Liver (tissue), 9 donors: ENCODE results near the gene NYAP2. TPM values are rescaled to one million over a fixed set of nuclear protein-coding genes. Genes with fewer than 3 reads are reported as not detected.

Experiments used
- DNase-seq: peaks from one replicate; pipeline ENCODE4 v3.0.0-alpha.2; 2017; ENCODE audit warnings: low spot score
- H3K27ac ChIP-seq, 2 donors: one replicate each; pipeline ENCODE4 v1.7.0; 2013; ENCODE audit warnings: inconsistent platforms in 2 of 2, low read length in 2 of 2, control low read depth in 1 of 2, low read depth in 1 of 2, mild to moderate bottlenecking in 1 of 2
- H3K27me3 ChIP-seq, 4 donors: one replicate each; pipeline versions ENCODE4 v1.6.1 to v1.7.0; 2013; ENCODE audit warnings: low read length in 3 of 4, inconsistent platforms in 1 of 4, mild to moderate bottlenecking in 1 of 4, moderate library complexity in 1 of 4; ENCODE audit not compliant: control insufficient read depth in 4 of 4, insufficient read depth in 4 of 4
- H3K36me3 ChIP-seq, 4 donors: one replicate each; pipeline versions ENCODE4 v1.6.1 to v1.7.0; 2013; ENCODE audit warnings: low read length in 3 of 4, mild to moderate bottlenecking in 3 of 4, low read depth in 1 of 4, moderate library complexity in 1 of 4; ENCODE audit not compliant: control insufficient read depth in 4 of 4, insufficient read depth in 3 of 4
- H3K4me1 ChIP-seq, 4 donors: one replicate each; pipeline versions ENCODE4 v1.6.1 to v1.7.0; 2013; ENCODE audit warnings: low read length in 3 of 4, mild to moderate bottlenecking in 3 of 4, moderate library complexity in 1 of 4; ENCODE audit not compliant: control insufficient read depth in 4 of 4, insufficient read depth in 4 of 4
- H3K4me3 ChIP-seq, 3 donors: one replicate each; pipeline versions ENCODE4 v1.6.1 to v1.7.0; 2013; ENCODE audit warnings: low read length in 3 of 3, control low read depth in 1 of 3, low read depth in 1 of 3, mild to moderate bottlenecking in 1 of 3
- H3K9ac ChIP-seq, 2 donors: one replicate each; pipeline ENCODE4 v1.7.0; 2013; ENCODE audit warnings: low read length in 2 of 2, mild to moderate bottlenecking in 2 of 2, moderate library complexity in 2 of 2, control low read depth in 1 of 2, low read depth in 1 of 2
- H3K9me3 ChIP-seq, 4 donors: one replicate each; pipeline versions ENCODE4 v1.6.1 to v1.7.0; 2013; ENCODE audit warnings: low read length in 3 of 4; ENCODE audit not compliant: control insufficient read depth in 4 of 4
- EGR1 ChIP-seq, 2 donors: IDR thresholded peaks; 2 replicates each; pipeline ENCODE4 v1.6.1; 2016 to 2018; ENCODE audit warnings: antibody characterized with exemption in 2 of 2, low read depth in 2 of 2
- FOXA1 ChIP-seq: IDR thresholded peaks from 2 replicates; pipeline ENCODE4 v1.6.1; 2016; ENCODE audit warnings: antibody characterized with exemption
- FOXA2 ChIP-seq: IDR thresholded peaks from 2 replicates; pipeline ENCODE4 v1.6.1; 2016; ENCODE audit warnings: antibody characterized with exemption
- GABPA ChIP-seq, 2 donors: IDR thresholded peaks in 1 of 2; conservative IDR thresholded peaks in 1 of 2; 2 replicates each; pipeline ENCODE4 v1.6.1; 2016; ENCODE audit warnings: antibody characterized with exemption in 2 of 2, mild to moderate bottlenecking in 1 of 2, moderate library complexity in 1 of 2
- HNF4A ChIP-seq, 2 donors: conservative IDR thresholded peaks; 2 replicates each; pipeline ENCODE4 v1.6.1; 2016; ENCODE audit warnings: antibody characterized with exemption in 2 of 2, mild to moderate bottlenecking in 2 of 2
- HNF4G ChIP-seq: IDR thresholded peaks from 2 replicates; pipeline ENCODE4 v1.6.1; 2016; ENCODE audit warnings: antibody characterized with exemption
- JUND ChIP-seq, 2 donors: IDR thresholded peaks; 2 replicates each; pipeline ENCODE4 v1.6.1; 2016; ENCODE audit warnings: antibody characterized with exemption in 2 of 2
- MAX ChIP-seq: IDR thresholded peaks from 2 replicates; pipeline ENCODE4 v1.6.1; 2016; ENCODE audit warnings: antibody characterized with exemption
- NR2F2 ChIP-seq: IDR thresholded peaks from 2 replicates; pipeline ENCODE4 v1.6.1; 2016; ENCODE audit warnings: antibody characterized with exemption
- RAD21 ChIP-seq, 2 donors: IDR thresholded peaks; 2 replicates each; pipeline ENCODE4 v1.6.1; 2016; ENCODE audit warnings: antibody characterized with exemption in 2 of 2, mild to moderate bottlenecking in 2 of 2
- RXRA ChIP-seq, 2 donors: IDR thresholded peaks; 2 replicates each; pipeline ENCODE4 v1.6.1; 2017 to 2018; ENCODE audit warnings: antibody characterized with exemption in 2 of 2, mild to moderate bottlenecking in 1 of 2
- SP1 ChIP-seq: IDR thresholded peaks from 2 replicates; pipeline ENCODE4 v1.6.1; 2018; ENCODE audit warnings: antibody characterized with exemption, mild to moderate bottlenecking
- TAF1 ChIP-seq: conservative IDR thresholded peaks from 2 replicates; pipeline ENCODE4 v1.6.1; 2016; ENCODE audit warnings: antibody characterized with exemption, mild to moderate bottlenecking
- YY1 ChIP-seq: IDR thresholded peaks from 2 replicates; pipeline ENCODE4 v1.6.1; 2016; ENCODE audit warnings: antibody characterized with exemption, mild to moderate bottlenecking
- WGBS: extraction: QIAGEN DNeasy Blood & Tissue Kit; methylation state at CpG from one replicate; pipeline ENCODE4 v1.1.7; 2013; 5-methylcytosine and 5-hydroxymethylcytosine counted together
- polyA plus RNA-seq, 2 donors: library from polyadenylated mRNA; stranded (reverse) in 1 of 2; unstranded in 1 of 2; fragments of 200-250 nt in 1 of 2; fragments of >200 nt in 1 of 2; fragmentation: Nextera tagmentation in 1 of 2; extraction: Ambion mirVana in 1 of 2; gene quantifications; one replicate each; pipeline versions ENCODE4 v1.2.1 to v1.2.3, GENCODE V29; 2013 to 2015
- total RNA-seq, 2 donors: library from RNA; depleted of rRNA; stranded (reverse); fragments of >200 nt; gene quantifications; one replicate each; pipeline ENCODE4 v1.2.3, GENCODE V29; 2014
- TF ChIP-seq, protein P1 (sequence below): IDR thresholded peaks from 2 replicates; pipeline ENCODE4 v1.6.1; 2016; ENCODE audit warnings: antibody characterized with exemption, mild to moderate bottlenecking
- TF ChIP-seq, protein P2 (sequence below): IDR thresholded peaks from 2 replicates; pipeline ENCODE4 v1.6.1; 2016; ENCODE audit warnings: antibody characterized with exemption
- TF ChIP-seq, protein P3 (sequence below): fragments of 150-350 bp; IDR thresholded peaks from 2 replicates; pipeline ENCODE4 v1.5.1; 2017; ENCODE audit warnings: improper control_type of control experiment, low read depth, low read length; ENCODE audit not compliant: missing input control
- TF ChIP-seq, protein P4 (sequence below): IDR thresholded peaks from 2 replicates; pipeline ENCODE4 v1.6.1; 2016; ENCODE audit warnings: antibody characterized with exemption
- donor health status: healthy.
- donor health status: healthy.
- donor health status: healthy.
- donor health status: healthy.
- donor health status: healthy.

NYAP2 gene
- total and polyA plus RNA-seq, 4 donors, result not detected

DNA sequence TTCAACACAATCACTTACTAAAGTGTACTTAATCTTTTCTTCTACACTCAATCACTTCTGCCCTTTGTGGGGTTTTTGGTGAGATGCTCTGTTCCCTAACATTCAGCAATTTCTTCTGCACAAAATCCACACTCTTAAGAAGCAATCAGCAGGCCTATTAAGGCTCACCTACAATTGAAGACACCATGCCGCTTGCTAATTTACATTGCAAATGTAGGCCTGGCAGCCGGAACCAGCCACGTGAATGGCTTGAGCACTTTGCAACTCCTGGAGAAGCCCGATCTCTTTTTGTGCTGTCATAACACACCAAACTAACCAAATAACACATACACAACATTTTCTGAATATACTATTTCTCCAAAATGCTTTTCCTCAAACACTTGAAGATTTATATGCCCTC lies 66.3 kb downstream of the NYAP2 start:
- Histone ChIP-seq H3K9ac (no peak overlapping the region), H3K9me3 (no peaks in the 10 kb centered on the region), H3K4me3 (no peak overlapping the region), H3K36me3 (no peaks in the 10 kb centered on the region), H3K27ac (no peak overlapping the region), H3K27me3 (peaks cover 0 to 3% (median 0%) of the 10 kb centered on the region in 4 donors), H3K4me1 (peaks cover 0 to 11% (median 3%) of the 10 kb centered on the region in 4 donors)
- no peak for TF ChIP-seq EGR1 (IDR thresholded peaks at IDR 0.05; ENCODE audit: low read depth in 2 of 2)
- TF ChIP-seq RXRA (IDR thresholded peaks at IDR 0.05), result no peak
- TF ChIP-seq GABPA (IDR thresholded peaks at IDR 0.05 in 1 of 2, conservative IDR thresholded peaks at IDR 0.05 in 1 of 2), result no peak
- TF ChIP-seq SP1, result no peak
- TF ChIP-seq YY1, result no peak
- no peak for TF ChIP-seq FOXA1
- TF ChIP-seq, protein P1, sequence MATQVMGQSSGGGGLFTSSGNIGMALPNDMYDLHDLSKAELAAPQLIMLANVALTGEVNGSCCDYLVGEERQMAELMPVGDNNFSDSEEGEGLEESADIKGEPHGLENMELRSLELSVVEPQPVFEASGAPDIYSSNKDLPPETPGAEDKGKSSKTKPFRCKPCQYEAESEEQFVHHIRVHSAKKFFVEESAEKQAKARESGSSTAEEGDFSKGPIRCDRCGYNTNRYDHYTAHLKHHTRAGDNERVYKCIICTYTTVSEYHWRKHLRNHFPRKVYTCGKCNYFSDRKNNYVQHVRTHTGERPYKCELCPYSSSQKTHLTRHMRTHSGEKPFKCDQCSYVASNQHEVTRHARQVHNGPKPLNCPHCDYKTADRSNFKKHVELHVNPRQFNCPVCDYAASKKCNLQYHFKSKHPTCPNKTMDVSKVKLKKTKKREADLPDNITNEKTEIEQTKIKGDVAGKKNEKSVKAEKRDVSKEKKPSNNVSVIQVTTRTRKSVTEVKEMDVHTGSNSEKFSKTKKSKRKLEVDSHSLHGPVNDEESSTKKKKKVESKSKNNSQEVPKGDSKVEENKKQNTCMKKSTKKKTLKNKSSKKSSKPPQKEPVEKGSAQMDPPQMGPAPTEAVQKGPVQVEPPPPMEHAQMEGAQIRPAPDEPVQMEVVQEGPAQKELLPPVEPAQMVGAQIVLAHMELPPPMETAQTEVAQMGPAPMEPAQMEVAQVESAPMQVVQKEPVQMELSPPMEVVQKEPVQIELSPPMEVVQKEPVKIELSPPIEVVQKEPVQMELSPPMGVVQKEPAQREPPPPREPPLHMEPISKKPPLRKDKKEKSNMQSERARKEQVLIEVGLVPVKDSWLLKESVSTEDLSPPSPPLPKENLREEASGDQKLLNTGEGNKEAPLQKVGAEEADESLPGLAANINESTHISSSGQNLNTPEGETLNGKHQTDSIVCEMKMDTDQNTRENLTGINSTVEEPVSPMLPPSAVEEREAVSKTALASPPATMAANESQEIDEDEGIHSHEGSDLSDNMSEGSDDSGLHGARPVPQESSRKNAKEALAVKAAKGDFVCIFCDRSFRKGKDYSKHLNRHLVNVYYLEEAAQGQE, result no peak
- TF ChIP-seq MAX, result no peak
- TF ChIP-seq HNF4G, result no peak
- no peak for TF ChIP-seq JUND (IDR thresholded peaks at IDR 0.05)
- no peak for TF ChIP-seq RAD21 (IDR thresholded peaks at IDR 0.05)
- no peak for TF ChIP-seq HNF4A (conservative IDR thresholded peaks at IDR 0.05)
- TF ChIP-seq NR2F2, result no peak
- TF ChIP-seq, protein P2, sequence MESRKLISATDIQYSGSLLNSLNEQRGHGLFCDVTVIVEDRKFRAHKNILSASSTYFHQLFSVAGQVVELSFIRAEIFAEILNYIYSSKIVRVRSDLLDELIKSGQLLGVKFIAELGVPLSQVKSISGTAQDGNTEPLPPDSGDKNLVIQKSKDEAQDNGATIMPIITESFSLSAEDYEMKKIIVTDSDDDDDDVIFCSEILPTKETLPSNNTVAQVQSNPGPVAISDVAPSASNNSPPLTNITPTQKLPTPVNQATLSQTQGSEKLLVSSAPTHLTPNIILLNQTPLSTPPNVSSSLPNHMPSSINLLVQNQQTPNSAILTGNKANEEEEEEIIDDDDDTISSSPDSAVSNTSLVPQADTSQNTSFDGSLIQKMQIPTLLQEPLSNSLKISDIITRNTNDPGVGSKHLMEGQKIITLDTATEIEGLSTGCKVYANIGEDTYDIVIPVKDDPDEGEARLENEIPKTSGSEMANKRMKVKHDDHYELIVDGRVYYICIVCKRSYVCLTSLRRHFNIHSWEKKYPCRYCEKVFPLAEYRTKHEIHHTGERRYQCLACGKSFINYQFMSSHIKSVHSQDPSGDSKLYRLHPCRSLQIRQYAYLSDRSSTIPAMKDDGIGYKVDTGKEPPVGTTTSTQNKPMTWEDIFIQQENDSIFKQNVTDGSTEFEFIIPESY, result no peak
- TF ChIP-seq, protein P3, sequence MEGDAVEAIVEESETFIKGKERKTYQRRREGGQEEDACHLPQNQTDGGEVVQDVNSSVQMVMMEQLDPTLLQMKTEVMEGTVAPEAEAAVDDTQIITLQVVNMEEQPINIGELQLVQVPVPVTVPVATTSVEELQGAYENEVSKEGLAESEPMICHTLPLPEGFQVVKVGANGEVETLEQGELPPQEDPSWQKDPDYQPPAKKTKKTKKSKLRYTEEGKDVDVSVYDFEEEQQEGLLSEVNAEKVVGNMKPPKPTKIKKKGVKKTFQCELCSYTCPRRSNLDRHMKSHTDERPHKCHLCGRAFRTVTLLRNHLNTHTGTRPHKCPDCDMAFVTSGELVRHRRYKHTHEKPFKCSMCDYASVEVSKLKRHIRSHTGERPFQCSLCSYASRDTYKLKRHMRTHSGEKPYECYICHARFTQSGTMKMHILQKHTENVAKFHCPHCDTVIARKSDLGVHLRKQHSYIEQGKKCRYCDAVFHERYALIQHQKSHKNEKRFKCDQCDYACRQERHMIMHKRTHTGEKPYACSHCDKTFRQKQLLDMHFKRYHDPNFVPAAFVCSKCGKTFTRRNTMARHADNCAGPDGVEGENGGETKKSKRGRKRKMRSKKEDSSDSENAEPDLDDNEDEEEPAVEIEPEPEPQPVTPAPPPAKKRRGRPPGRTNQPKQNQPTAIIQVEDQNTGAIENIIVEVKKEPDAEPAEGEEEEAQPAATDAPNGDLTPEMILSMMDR, result no peak
- no peak for TF ChIP-seq FOXA2
- TF ChIP-seq, protein P4, sequence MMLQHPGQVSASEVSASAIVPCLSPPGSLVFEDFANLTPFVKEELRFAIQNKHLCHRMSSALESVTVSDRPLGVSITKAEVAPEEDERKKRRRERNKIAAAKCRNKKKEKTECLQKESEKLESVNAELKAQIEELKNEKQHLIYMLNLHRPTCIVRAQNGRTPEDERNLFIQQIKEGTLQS, result no peak
- no peak for TF ChIP-seq TAF1
- WGBS, result 82% methylated on average over 4 of the region's 4 CpGs
- no peak for DNase-seq
